Measurements from ENCODE around the gene GATA6.

GATA6 gene

GRCh38 chr18:22167091-22167470 lies 2.3 kb upstream of the GATA6 start:
- no peak for DNase-seq
- Histone ChIP-seq H3K27me3 (replicated peaks) (peaks cover 50% of the 10 kb centered on the region), H3K4me3 (ENCODE audit: low read depth, low read length) (peak overlapping the region; percentile 9), H3K27ac (no peak overlapping the region), H3K36me3 (replicated peaks) (peaks cover 12% of the 10 kb centered on the region)
- TF ChIP-seq, protein P1, sequence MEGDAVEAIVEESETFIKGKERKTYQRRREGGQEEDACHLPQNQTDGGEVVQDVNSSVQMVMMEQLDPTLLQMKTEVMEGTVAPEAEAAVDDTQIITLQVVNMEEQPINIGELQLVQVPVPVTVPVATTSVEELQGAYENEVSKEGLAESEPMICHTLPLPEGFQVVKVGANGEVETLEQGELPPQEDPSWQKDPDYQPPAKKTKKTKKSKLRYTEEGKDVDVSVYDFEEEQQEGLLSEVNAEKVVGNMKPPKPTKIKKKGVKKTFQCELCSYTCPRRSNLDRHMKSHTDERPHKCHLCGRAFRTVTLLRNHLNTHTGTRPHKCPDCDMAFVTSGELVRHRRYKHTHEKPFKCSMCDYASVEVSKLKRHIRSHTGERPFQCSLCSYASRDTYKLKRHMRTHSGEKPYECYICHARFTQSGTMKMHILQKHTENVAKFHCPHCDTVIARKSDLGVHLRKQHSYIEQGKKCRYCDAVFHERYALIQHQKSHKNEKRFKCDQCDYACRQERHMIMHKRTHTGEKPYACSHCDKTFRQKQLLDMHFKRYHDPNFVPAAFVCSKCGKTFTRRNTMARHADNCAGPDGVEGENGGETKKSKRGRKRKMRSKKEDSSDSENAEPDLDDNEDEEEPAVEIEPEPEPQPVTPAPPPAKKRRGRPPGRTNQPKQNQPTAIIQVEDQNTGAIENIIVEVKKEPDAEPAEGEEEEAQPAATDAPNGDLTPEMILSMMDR (IDR thresholded peaks at IDR 0.05; ENCODE audit: low read depth, low read length, missing control alignments) = no peak
- in situ Hi-C loops (cut with HindIII; ENCODE audit: low pct_ligation_motif_present, low sequenced_read_pairs) = no loop called here

DNA sequence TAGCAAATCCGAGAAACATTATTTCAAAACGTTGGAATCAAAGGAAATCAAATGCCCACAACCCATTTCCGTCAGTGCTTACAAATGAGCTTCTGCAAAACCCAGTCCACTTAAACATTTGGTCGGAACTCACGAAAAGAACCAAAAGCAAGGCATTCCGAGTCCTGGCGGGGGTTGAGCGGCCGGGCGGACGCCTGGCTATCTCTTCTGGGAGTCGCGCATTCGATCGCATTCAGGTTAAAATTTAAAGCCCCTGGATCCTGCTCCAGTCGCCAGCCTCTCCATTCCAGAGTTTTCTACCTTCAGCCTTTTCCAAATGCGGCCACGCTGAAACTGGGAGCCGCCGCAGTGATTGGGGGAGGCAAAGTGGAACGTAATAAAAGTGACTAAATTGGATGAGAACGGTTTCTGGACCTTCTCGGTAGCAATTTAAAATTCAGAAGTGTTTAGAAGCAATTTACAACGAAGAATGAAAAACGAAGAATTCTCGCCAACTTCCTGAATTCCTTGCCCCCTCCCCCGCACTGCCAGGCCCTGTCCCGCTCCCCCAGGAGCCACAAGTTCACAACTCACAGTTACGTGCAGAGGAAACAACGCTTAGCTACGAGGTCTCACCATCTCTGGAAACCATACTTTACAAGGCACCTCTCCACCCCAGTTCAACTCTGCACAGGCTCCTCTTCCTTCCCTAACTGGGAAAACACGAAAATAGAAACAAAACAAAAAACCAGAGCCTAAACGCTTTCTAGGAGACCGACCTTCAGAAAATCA lies 1.7 kb upstream of the GATA6 start:
- DNase-seq = no peak
- H3K27me3 ChIP-seq (replicated peaks) = peaks cover 50% of the 10 kb centered on the region
- peaks cover 18% of the 10 kb centered on the region for H3K36me3 ChIP-seq (replicated peaks)
- in situ Hi-C loops (cut with HindIII; ENCODE audit: low pct_ligation_motif_present, low sequenced_read_pairs) = no loop called here
- no peak overlapping the region for H3K4me3 ChIP-seq (ENCODE audit: low read depth, low read length)
- TF ChIP-seq, protein P1 (IDR thresholded peaks at IDR 0.05; ENCODE audit: low read depth, low read length, missing control alignments) = no peak
- no peak overlapping the region for H3K27ac ChIP-seq

DNA sequence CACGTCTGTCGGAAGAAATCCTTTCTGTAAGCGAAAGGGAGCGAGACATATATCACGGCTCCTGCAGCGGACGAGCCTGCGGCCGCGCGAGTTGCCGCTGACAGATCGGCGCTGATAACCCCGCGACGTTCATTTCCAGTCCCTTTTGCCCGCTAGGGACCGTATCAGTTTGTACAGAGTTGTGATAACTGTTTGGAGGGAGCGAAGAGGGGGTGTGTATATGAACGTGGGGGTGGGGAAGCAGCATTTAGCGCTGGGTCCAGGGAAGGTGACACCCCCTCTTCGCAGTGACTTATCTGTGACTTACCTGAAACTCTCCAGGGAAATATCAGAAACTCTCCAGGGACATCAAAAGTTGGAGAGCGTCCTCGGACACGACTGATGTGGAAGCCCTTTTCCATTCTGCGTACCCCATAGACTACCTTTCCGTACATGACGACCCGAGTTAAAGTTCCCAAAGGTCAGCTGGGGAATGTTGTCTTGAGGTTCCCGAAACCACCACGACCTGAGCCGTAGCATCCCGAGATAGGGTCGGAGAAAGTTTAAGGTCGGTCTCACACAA lies 948 bp upstream of the GATA6 start:
- DNase-seq = no peak
- in situ Hi-C loops (cut with HindIII; ENCODE audit: low pct_ligation_motif_present, low sequenced_read_pairs) = no loop called here
- peak overlapping the region; percentile 86 for H3K4me3 ChIP-seq (ENCODE audit: low read depth, low read length)
- TF ChIP-seq, protein P1 (IDR thresholded peaks at IDR 0.05; ENCODE audit: low read depth, low read length, missing control alignments) = peak; percentile 35
- peaks cover 44% of the 10 kb centered on the region for H3K27me3 ChIP-seq (replicated peaks)
- H3K27ac ChIP-seq = no peak overlapping the region
- peaks cover 26% of the 10 kb centered on the region for H3K36me3 ChIP-seq (replicated peaks)

DNA sequence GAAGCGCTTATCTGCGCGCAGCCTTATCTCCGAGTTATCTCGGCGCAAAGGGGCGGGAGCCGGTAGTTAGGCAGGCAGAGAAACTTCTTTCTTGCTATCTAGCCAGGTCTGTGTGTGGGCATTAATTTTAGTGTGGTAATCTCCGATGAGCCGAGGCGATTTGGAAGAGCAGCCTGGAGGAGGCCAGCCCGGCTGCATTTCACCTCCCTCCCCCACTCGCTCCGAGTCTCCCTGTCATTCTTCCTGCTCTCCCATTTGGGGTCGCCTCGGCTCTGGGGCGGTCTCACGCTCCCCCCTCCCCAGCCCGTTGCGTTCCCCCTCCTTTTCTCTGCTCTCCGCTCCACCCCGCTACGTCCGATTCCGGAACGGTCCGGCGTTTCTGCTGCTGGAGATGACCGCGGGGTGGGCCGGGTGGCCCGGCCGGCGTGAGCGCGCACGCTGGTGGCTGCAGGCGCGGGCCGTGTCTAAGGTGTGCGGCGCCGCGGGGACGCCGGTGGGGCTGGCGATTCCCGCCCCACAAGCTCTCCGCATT lies 566 bp downstream of the GATA6 start:
- H3K36me3 ChIP-seq (replicated peaks) = peaks cover 31% of the 10 kb centered on the region
- no peak for DNase-seq
- peaks cover 29% of the 10 kb centered on the region for H3K27me3 ChIP-seq (replicated peaks)
- H3K27ac ChIP-seq = peak overlapping the region; percentile 87
- in situ Hi-C loops (cut with HindIII; ENCODE audit: low pct_ligation_motif_present, low sequenced_read_pairs) = no loop called here
- TF ChIP-seq, protein P1 (IDR thresholded peaks at IDR 0.05; ENCODE audit: low read depth, low read length, missing control alignments) = no peak
- peak overlapping the region; percentile 86 for H3K4me3 ChIP-seq (ENCODE audit: low read depth, low read length)

DNA sequence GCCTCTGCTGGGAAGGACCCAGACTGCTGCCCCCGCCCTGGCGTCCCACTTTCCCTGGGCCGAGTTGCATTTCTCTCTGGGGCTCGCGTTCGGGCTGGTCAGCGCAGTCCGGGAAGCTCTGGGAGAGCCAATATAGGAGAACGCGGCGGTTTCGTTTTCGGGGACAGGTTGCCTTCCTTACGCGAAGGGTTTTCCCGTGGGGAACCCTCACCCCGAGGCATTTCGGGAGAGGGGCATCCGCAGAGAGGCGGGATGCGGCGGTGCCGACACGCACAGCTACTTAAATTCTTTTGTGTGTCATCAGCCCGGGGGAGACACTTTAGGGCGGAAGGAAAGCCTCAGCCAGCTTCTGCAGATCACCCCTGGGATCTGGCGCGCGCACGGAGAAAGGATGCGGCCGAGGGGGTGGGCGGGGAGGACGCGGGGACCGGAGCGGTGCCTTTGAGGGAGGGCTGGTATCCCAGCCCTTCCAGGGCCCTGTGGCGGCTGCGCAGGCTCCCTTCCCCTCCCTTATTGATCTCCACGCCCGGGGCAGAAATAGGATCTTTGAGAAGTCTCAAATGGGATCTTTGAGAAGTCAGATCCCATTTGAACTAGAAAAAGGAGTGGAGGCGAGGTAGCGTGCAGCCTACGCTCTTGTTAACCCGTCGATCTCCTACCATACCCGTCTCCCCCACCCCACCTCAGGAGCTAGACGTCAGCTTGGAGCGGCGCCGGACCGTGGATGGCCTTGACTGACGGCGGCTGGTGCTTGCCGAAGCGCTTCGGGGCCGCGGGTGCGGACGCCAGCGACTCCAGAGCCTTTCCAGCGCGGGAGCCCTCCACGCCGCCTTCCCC lies 1.2 kb downstream of the GATA6 start:
- in situ Hi-C loops (cut with HindIII; ENCODE audit: low pct_ligation_motif_present, low sequenced_read_pairs) = no loop called here
- Histone ChIP-seq H3K27ac (peak overlapping the region; percentile 87), H3K4me3 (ENCODE audit: low read depth, low read length) (peak overlapping the region; percentile 86), H3K27me3 (replicated peaks) (peaks cover 23% of the 10 kb centered on the region), H3K36me3 (replicated peaks) (peaks cover 35% of the 10 kb centered on the region)
- TF ChIP-seq, protein P1 (IDR thresholded peaks at IDR 0.05; ENCODE audit: low read depth, low read length, missing control alignments) = no peak
- peak; percentile 77 for DNase-seq

All from brain microvascular endothelial cell (primary cell).